H1 (cell line): ENCODE data around the gene CAMTA1. TPM values are rescaled to one million over a fixed set of nuclear protein-coding genes. Genes with fewer than 3 reads are reported as not detected.

Source experiments
- CTCF ChIA-PET: fragments of 300-600 bp; sonication (Branson Sonifier 250); formaldehyde crosslinking; loops from one replicate; lab custom pipeline; 2021; ENCODE audit not compliant: partially characterized antibody; lab: Charles Lee
- POLR2A ChIA-PET: fragments of 300-600 bp; sonication (Branson Sonifier 250); formaldehyde crosslinking; loops from one replicate; lab custom pipeline; 2021; ENCODE audit warnings: inconsistent platforms; ENCODE audit not compliant: partially characterized antibody; lab: Charles Lee
- DNase-seq, 2 experiments: peaks; one replicate each; pipeline versions ENCODE4 v3.0.0 to v3.0.0-alpha.2; 2010 to 2022; ENCODE audit warnings: low spot score in 2 of 2, low read depth in 1 of 2, mixed read lengths in 1 of 2
- FAIRE-seq: peaks from 2 replicates; lab custom pipeline; 2011; peaks lifted over from hg19 to GRCh38; lab: Jason Lieb, UNC
- H2AFZ ChIP-seq: 2 replicates; pipeline ENCODE4 v1.8.1; 2012; ENCODE audit warnings: low read length, inconsistent platforms
- H2AK5ac ChIP-seq: 2 replicates; pipeline ENCODE4 v1.6.1; 2013; ENCODE audit warnings: low read depth, low read length
- H2BK120ac ChIP-seq: replicated peaks from 2 replicates; pipeline ENCODE3; 2013; ENCODE audit warnings: low read depth, low read length, inconsistent platforms
- H2BK12ac ChIP-seq: 2 replicates; pipeline ENCODE4 v1.6.1; 2013; ENCODE audit warnings: low read depth, low read length
- H2BK15ac ChIP-seq: 2 replicates; pipeline ENCODE4 v1.6.1; 2013; ENCODE audit warnings: low read length
- H2BK20ac ChIP-seq: 2 replicates; pipeline ENCODE4 v1.6.1; 2013; ENCODE audit warnings: low read length
- H2BK5ac ChIP-seq: 2 replicates; pipeline ENCODE4 v1.6.1; 2013; ENCODE audit warnings: low read depth, low read length
- H3K14ac ChIP-seq: 2 replicates; pipeline ENCODE4 v1.6.1; 2013; ENCODE audit warnings: inconsistent platforms; ENCODE audit not compliant: insufficient read length
- H3K18ac ChIP-seq: 2 replicates; pipeline ENCODE4 v1.6.1; 2013; ENCODE audit warnings: low read length; ENCODE audit errors: extremely low read depth
- H3K23ac ChIP-seq: 2 replicates; pipeline ENCODE4 v1.6.1; 2013; ENCODE audit warnings: inconsistent platforms; ENCODE audit not compliant: insufficient read length
- H3K23me2 ChIP-seq: 2 replicates; pipeline ENCODE4 v1.6.1; 2013; ENCODE audit warnings: low read depth, low read length
- H3K27ac ChIP-seq: 2 replicates; pipeline ENCODE4 v1.6.1; 2011; ENCODE audit warnings: low read depth, low read length, inconsistent platforms
- H3K27me3 ChIP-seq, 4 experiments: replicated peaks in 1 of 4; 1 replicate in 1 of 4; 2 replicates in 3 of 4; pipeline versions ENCODE4 v1.6.1 to v1.8.1; 2011 to 2013; ENCODE audit warnings: low read length in 3 of 4, mild to moderate bottlenecking in 3 of 4, inconsistent platforms in 2 of 4, mixed read lengths in 2 of 4, moderate library complexity in 1 of 4; ENCODE audit not compliant: control insufficient read depth in 3 of 4, insufficient read depth in 3 of 4; ENCODE audit errors: extremely low read depth in 1 of 4
- H3K36me3 ChIP-seq, 4 experiments: 2 replicates each; pipeline versions ENCODE4 v1.6.1 to v1.8.1; 2011 to 2013; ENCODE audit warnings: mild to moderate bottlenecking in 4 of 4, low read length in 3 of 4, moderate library complexity in 2 of 4, control low read depth in 1 of 4, inconsistent platforms in 1 of 4; ENCODE audit not compliant: insufficient read depth in 4 of 4, control insufficient read depth in 2 of 4
- H3K4ac ChIP-seq: replicated peaks from 2 replicates; pipeline ENCODE3; 2013; ENCODE audit warnings: low read length, low read depth, mixed read lengths, inconsistent platforms; ENCODE audit not compliant: insufficient read length
- H3K4me1 ChIP-seq, 4 experiments: replicated peaks in 1 of 4; 1 replicate in 1 of 4; 2 replicates in 3 of 4; pipeline versions ENCODE4 v1.6.1 to v1.8.1; 2011 to 2013; ENCODE audit warnings: low read length in 3 of 4, inconsistent platforms in 2 of 4, mixed read lengths in 1 of 4; ENCODE audit not compliant: insufficient read depth in 4 of 4, control insufficient read depth in 3 of 4
- H3K4me2 ChIP-seq, 2 experiments: 2 replicates each; pipeline versions ENCODE4 v1.6.1 to v1.8.1; 2011 to 2013; ENCODE audit warnings: low read depth in 2 of 2, low read length in 2 of 2, control low read depth in 1 of 2, inconsistent platforms in 1 of 2, mild to moderate bottlenecking in 1 of 2; ENCODE audit not compliant: insufficient read depth in 1 of 2
- H3K4me3 ChIP-seq, 4 experiments: fragments of 200-600, 300-600 bp in 1 of 4; sonication (generic), shearing (Covaris generic), sonication (Bioruptor Twin) in 1 of 4; 2 replicates each; pipeline versions ENCODE4 v1.5.1 to v1.8.1; 2011 to 2016; ENCODE audit warnings: low read length in 4 of 4, low read depth in 3 of 4, control low read depth in 2 of 4, inconsistent platforms in 2 of 4, mild to moderate bottlenecking in 2 of 4, mixed read lengths in 1 of 4, moderate library complexity in 1 of 4; ENCODE audit not compliant: insufficient read depth in 2 of 4; ENCODE audit errors: extremely low read depth in 1 of 4
- H3K56ac ChIP-seq: replicated peaks from 2 replicates; pipeline ENCODE3; 2013; ENCODE audit warnings: low read depth, mild to moderate bottlenecking, mixed read lengths, low read length, inconsistent platforms; ENCODE audit not compliant: insufficient read length
- H3K79me1 ChIP-seq: 2 replicates; pipeline ENCODE4 v1.6.1; 2013; ENCODE audit warnings: low read depth, low read length, control low read depth
- H3K79me2 ChIP-seq, 2 experiments: 2 replicates each; pipeline versions ENCODE4 v1.6.1 to v1.8.1; 2012 to 2013; ENCODE audit warnings: low read length in 2 of 2, mild to moderate bottlenecking in 2 of 2, inconsistent platforms in 1 of 2; ENCODE audit not compliant: insufficient read depth in 2 of 2, control insufficient read depth in 1 of 2
- H3K9ac ChIP-seq, 4 experiments: replicated peaks in 1 of 4; 1 replicate in 1 of 4; 2 replicates in 3 of 4; pipeline versions ENCODE4 v1.6.1 to v1.8.1; 2011 to 2013; ENCODE audit warnings: low read depth in 3 of 4, low read length in 3 of 4, control low read depth in 2 of 4, mild to moderate bottlenecking in 2 of 4, moderate library complexity in 2 of 4, inconsistent platforms in 1 of 4; ENCODE audit errors: extremely low read depth in 1 of 4
- H3K9me3 ChIP-seq, 2 experiments: 2 replicates each; pipeline versions ENCODE4 v1.6.1 to v1.8.1; 2012 to 2013; ENCODE audit warnings: mild to moderate bottlenecking in 2 of 2, moderate library complexity in 2 of 2, control low read depth in 1 of 2, inconsistent platforms in 1 of 2, low read depth in 1 of 2, low read length in 1 of 2, mixed read lengths in 1 of 2; ENCODE audit not compliant: insufficient read depth in 2 of 2
- H4K20me1 ChIP-seq, 2 experiments: replicated peaks in 1 of 2; 2 replicates each; pipeline versions ENCODE3 to v1.8.1; 2011 to 2013; ENCODE audit warnings: inconsistent platforms in 2 of 2, low read length in 2 of 2, mild to moderate bottlenecking in 1 of 2; ENCODE audit not compliant: insufficient read depth in 2 of 2, control insufficient read depth in 1 of 2
- H4K5ac ChIP-seq: 2 replicates; pipeline ENCODE4 v1.6.1; 2013; ENCODE audit warnings: low read length, low read depth, mixed read lengths, inconsistent platforms; ENCODE audit not compliant: insufficient read length
- H4K8ac ChIP-seq: 2 replicates; pipeline ENCODE4 v1.8.0; 2013; ENCODE audit warnings: mild to moderate bottlenecking, moderate library complexity, low read length, inconsistent platforms; ENCODE audit not compliant: insufficient read depth; ENCODE audit errors: extremely low read depth
- H4K91ac ChIP-seq: replicated peaks from 2 replicates; pipeline ENCODE3; 2013; ENCODE audit warnings: low read length, mixed read lengths, inconsistent platforms; ENCODE audit not compliant: insufficient read length
- BRCA1 ChIP-seq: IDR thresholded peaks from 2 replicates; pipeline ENCODE4 v1.6.1; 2012; ENCODE audit warnings: low read depth, low read length, improper control_type of control experiment
- EGR1 ChIP-seq: IDR thresholded peaks from 2 replicates; pipeline ENCODE4 v1.6.1; 2011; ENCODE audit warnings: low read depth, low read length, borderline replicate concordance
- EZH2 ChIP-seq: fragments of 200-600 bp; sonication (generic); IDR thresholded peaks from 2 replicates; pipeline ENCODE4 v1.7.1; 2012; ENCODE audit warnings: low read depth, mild to moderate bottlenecking, moderate library complexity, low read length, inconsistent platforms; ENCODE audit not compliant: severe bottlenecking
- HDAC2 ChIP-seq, 2 experiments: fragments of 300-600 bp in 1 of 2; sonication (generic) in 1 of 2; IDR thresholded peaks; 2 replicates each; pipeline ENCODE4 v1.6.1; 2011 to 2012; ENCODE audit warnings: low read depth in 2 of 2, low read length in 2 of 2, mild to moderate bottlenecking in 2 of 2, moderate library complexity in 2 of 2, borderline replicate concordance in 1 of 2, inconsistent platforms in 1 of 2
- NRF1 ChIP-seq: IDR thresholded peaks from 2 replicates; pipeline ENCODE4 v1.6.1; 2011; ENCODE audit warnings: mild to moderate bottlenecking, low read depth, low read length, improper control_type of control experiment
- SAP30 ChIP-seq: fragments of 300-600 bp; sonication (generic); IDR thresholded peaks from 2 replicates; pipeline ENCODE4 v1.7.1; 2012; ENCODE audit warnings: low read length, moderate library complexity, mild to moderate bottlenecking, inconsistent platforms; ENCODE audit not compliant: insufficient read depth, insufficient replicate concordance
- polyA plus RNA-seq, 7 experiments: library from polyadenylated mRNA; depleted of rRNA in 3 of 7; stranded (reverse) in 5 of 7; unstranded in 2 of 7; fragments of >200 nt in 5 of 7; fragments of 200-250 nt in 2 of 7; gene quantifications; 1 replicate in 5 of 7; 2 replicates in 1 of 7; 4 replicates in 1 of 7; pipeline versions ENCODE4 v1.2.1 to v1.2.3, GENCODE V29; 2011 to 2013; ENCODE audit warnings: missing spikeins in 2 of 7, mixed read lengths in 2 of 7
- total RNA-seq: library from RNA; stranded (reverse); fragmentation: NEBNext Ultra II Directional; extraction: Animal tissue kit (Norgen Biotek cat#: 25700); gene quantifications from 2 replicates; pipeline ENCODE4 v1.2.1, GENCODE V29; 2021

The CAMTA1 gene
- total and polyA plus RNA-seq, 2 of the 8 experiments (the other 6 are each of a cell fraction or from before 2014, with no cell fraction given), result 65.0 to 119 TPM

GRCh38 chr1:7296968-7297367 is 511.7 kb downstream of the CAMTA1 start:
- Histone ChIP-seq H3K23ac (no peak overlapping the region), H4K20me1 (no peaks in the 10 kb centered on the region), H3K56ac (no peak overlapping the region), H3K9me3 (no peaks in the 10 kb centered on the region), H2BK5ac (peak overlapping the region; percentile 72; the same call in 1 of the 2 replicates), H2AK5ac (peak overlapping the region; percentile 44; the same call in 1 of the 2 replicates), H3K23me2 (no peaks in the 10 kb centered on the region), H3K4ac (no peak overlapping the region), H3K4me2 (no peak overlapping the region), H3K18ac (no peak overlapping the region), H3K9ac (no peak overlapping the region), H4K8ac (no peak overlapping the region), H2BK12ac (peak overlapping the region; percentile 69; the same call in 1 of the 2 replicates), H3K79me1 (no peaks in the 10 kb centered on the region), H2BK120ac (peak overlapping the region; percentile 70), H3K14ac (no peak overlapping the region), H4K91ac (peak overlapping the region; percentile 63), H3K4me3 (no peak overlapping the region), H2BK20ac (peak overlapping the region; percentile 51; the same call in 1 of the 2 replicates), H4K5ac (no peak overlapping the region), H3K79me2 (no peaks in the 10 kb centered on the region), H3K27ac (peak overlapping the region; percentile 30; the same call in 1 of the 2 replicates), H3K36me3 (no peaks in the 10 kb centered on the region), H3K4me1 (peaks cover 17 to 26% (median 22%) of the 10 kb centered on the region in 4 experiments), H3K27me3 (no peaks in the 10 kb centered on the region; a peak in 3 of 7 replicates), H2AFZ (no peak overlapping the region), H2BK15ac (no peak overlapping the region)
- no peak for FAIRE-seq
- POLR2A ChIA-PET, result interaction anchor here (1.4 kb wide), 1 partner anchor 10 kb away, joined by 3 read pairs; no protein-coding TSS in a partner anchor
- peak in 1 of 2 experiments; percentile 22 for DNase-seq
- CTCF ChIA-PET, result interaction anchor here (1.4 to 1.9 kb wide), 2 partner anchors 11 to 155 kb away, joined by 4 to 6 read pairs; no protein-coding TSS in a partner anchor
- no peak for TF ChIP-seq BRCA1
- no peak for TF ChIP-seq HDAC2 (IDR thresholded peaks at IDR 0.05; ENCODE audit: borderline replicate concordance in 1 of 2, low read depth in 2 of 2, low read length in 2 of 2)
- no peak for TF ChIP-seq NRF1
- TF ChIP-seq SAP30, result no peak
- TF ChIP-seq EGR1, result no peak
- no peak for TF ChIP-seq EZH2
